ENCODE data around the gene MYPOP.

DNA sequence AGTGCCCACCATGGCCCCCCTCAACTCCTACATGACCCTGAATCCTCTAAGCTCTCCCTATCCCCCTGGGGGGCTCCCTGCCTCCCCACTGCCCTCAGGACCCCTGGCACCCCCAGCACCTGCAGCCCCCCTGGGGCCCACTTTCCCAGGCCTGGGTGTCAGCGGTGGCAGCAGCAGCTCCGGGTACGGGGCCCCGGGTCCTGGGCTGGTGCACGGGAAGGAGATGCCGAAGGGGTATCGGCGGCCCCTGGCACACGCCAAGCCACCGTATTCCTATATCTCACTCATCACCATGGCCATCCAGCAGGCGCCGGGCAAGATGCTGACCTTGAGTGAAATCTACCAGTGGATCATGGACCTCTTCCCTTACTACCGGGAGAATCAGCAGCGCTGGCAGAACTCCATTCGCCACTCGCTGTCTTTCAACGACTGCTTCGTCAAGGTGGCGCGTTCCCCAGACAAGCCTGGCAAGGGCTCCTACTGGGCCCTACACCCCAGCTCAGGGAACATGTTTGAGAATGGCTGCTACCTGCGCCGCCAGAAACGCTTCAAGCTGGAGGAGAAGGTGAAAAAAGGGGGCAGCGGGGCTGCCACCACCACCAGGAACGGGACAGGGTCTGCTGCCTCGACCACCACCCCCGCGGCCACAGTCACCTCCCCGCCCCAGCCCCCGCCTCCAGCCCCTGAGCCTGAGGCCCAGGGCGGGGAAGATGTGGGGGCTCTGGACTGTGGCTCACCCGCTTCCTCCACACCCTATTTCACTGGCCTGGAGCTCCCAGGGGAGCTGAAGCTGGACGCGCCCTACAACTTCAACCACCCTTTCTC lies 30.1 kb downstream of the MYPOP start:
- TF ChIP-seq CTCF (IDR thresholded peaks at IDR 0.05; ENCODE audit: low read length) (no peak), EZH2 (IDR thresholded peaks at IDR 0.05; ENCODE audit: borderline replicate concordance, low read length) (no peak)

Measured in OCI-LY1 (cell line).